GM12864 (cell line): ENCODE results near the gene ZNF30.
"Not testable (repeated sequence)": the region's sequence is repeated elsewhere in the genome, so short reads cannot be mapped to it uniquely, and the experiment has no call there.

Source experiments
- DNase-seq: peaks from one replicate; pipeline ENCODE4 v3.0.0-alpha.2; 2011; ENCODE audit warnings: low read depth
- H3K4me3 ChIP-seq: 2 replicates; pipeline ENCODE4 v1.5.1; 2011; ENCODE audit warnings: mild to moderate bottlenecking, low read depth, low read length, control low read depth
- TF ChIP-seq, protein P1 (sequence below): IDR thresholded peaks from 2 replicates; pipeline ENCODE4 v1.5.1; 2011; ENCODE audit warnings: low read depth, mild to moderate bottlenecking, moderate library complexity, low read length, control low read depth, inconsistent platforms; ENCODE audit errors: missing control alignments

Gene ZNF30

DNA sequence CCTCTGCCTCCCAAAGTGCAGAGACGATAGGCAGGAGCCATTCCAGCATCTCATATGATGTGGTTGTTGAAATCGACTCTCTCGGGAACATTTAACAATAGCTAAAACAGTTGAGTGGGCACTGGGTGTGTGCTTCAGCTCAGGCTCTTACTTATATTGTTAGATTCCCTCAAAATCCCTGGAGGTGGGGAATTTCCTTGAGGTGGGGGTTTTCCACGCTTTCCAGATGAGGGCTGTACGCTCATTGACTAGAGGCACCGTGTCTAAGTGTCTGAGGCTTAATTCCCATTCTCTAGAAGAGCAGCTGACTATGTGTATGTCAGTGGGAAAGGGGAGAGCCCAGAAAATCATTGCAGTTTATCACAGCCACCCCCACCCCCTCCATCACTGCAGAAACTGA, 62.6 kb downstream of the ZNF30 start:
- no peak overlapping the region for H3K4me3 ChIP-seq
- DNase-seq = no peak
- TF ChIP-seq, protein P1, sequence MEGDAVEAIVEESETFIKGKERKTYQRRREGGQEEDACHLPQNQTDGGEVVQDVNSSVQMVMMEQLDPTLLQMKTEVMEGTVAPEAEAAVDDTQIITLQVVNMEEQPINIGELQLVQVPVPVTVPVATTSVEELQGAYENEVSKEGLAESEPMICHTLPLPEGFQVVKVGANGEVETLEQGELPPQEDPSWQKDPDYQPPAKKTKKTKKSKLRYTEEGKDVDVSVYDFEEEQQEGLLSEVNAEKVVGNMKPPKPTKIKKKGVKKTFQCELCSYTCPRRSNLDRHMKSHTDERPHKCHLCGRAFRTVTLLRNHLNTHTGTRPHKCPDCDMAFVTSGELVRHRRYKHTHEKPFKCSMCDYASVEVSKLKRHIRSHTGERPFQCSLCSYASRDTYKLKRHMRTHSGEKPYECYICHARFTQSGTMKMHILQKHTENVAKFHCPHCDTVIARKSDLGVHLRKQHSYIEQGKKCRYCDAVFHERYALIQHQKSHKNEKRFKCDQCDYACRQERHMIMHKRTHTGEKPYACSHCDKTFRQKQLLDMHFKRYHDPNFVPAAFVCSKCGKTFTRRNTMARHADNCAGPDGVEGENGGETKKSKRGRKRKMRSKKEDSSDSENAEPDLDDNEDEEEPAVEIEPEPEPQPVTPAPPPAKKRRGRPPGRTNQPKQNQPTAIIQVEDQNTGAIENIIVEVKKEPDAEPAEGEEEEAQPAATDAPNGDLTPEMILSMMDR = no peak

DNA sequence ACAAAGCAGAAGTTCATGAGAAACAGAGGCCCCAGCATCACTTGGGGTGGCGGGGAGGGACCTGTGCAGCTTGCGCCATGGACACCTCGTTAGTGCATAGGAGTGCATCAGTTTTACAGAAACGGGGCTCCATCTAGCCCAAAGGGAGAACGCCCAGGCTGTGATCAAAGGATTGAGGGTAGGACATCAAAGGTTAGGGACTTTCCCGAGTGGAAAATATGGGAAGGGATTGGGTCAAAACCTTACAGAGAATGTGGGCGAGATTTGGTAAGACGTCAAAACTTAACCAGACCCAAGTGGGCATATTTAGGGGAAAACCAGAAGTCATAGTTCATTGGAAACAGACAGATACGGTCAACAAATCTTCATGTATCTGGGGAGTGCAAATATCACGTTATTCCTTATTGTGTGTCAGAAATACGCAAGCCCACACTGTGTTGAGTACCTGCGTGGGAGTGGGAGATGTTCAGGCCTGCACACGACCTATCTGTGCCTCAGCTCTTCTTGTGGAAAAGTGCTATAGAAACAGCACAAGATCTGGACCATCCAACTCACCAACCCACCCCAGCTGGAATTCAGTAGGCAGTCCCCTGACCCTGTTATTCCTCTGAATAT, 64.0 kb downstream of the ZNF30 start:
- no peak for DNase-seq
- no peak overlapping the region for H3K4me3 ChIP-seq
- TF ChIP-seq, protein P1 = no peak

DNA sequence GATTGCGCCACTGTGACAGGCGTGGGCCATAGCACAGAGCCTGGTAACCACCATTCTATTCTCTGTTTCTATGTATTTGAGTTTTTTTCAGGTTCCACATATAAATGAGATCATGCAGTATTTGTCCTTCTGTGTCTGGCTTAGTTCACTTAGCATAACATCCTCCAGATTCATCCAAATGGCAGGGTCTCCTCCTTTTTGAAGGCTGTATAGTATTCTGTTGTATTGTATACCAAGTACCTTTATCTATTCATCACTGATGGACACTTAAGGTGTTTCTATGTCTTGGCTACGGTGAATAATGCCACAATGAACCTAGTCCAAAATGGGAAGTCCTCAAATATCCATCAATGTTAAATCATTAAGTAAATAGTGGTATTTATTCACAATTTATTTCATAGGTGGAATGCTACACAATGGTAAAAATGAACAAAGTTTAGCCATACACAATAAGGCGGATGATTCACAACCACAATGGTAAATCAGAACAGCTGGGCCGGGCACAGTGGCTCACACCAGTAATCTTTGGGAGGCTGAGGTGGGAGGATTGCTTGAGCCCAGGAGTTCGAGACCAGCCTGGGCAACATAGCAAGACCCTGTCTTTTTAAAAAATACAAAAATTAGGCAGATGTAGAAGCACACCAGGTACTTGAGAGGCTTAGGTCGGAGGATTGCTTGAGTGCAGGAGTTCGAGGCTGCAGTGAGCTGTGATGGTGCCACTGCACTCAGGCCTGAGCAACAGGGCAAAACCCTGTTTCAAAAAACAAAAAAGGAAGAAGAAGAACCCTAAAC, 65.0 kb downstream of the ZNF30 start:
- no peak for DNase-seq
- TF ChIP-seq, protein P1 = no peak
- H3K4me3 ChIP-seq = no peak overlapping the region

DNA sequence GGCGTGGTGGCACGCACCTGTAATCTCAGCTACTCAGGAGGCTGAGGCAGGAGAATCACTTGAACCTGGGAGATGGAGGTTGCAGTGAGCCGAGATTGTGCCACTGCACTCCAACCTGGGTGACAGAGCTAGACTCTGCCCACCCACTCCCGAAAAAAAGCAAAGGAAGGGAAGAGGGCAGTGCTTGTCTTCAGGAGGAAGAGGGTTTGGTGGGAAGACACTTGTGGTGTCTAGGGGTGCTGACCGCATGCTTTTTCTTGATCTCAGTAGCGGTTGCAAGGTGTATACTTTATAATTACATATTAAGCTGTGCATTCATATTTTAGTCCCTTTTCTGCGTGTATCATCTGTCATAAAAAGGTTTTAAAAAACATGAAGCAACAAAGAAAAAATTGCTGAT, 65.9 kb downstream of the ZNF30 start:
- H3K4me3 ChIP-seq, DNase-seq: not testable (repeated sequence)

DNA sequence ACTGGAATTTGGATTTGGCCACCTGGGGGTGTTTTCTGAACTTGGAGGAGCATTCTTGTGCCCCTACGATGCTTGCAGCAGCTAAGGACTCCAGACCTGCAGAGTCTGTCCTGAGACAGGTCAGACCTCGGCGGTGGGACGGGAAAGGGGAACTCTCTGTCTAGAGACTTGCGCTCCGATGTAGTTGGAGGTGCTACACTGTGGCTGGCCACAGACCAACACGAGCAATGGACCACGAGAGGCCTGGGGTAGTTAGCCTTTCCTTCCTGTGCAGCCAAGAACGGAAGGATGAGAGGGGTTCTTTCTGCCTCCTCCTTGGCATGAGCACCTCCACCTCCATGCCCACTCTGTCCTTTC, 67.6 kb downstream of the ZNF30 start:
- DNase-seq = no peak
- TF ChIP-seq, protein P1 = no peak

More for the DNA sequence above, 67.6 kb downstream of the ZNF30 start:
- H3K4me3 ChIP-seq = no peak overlapping the region
